ENCODE measurements around the gene PKIB.

The PKIB gene

GRCh38 chr6:122701666-122702065 lies 91.5 kb downstream of the PKIB start:
- Histone ChIP-seq H3K36me3 (ENCODE audit: insufficient read depth, insufficient read length, low read length) (no peaks in the 10 kb centered on the region), H3K9ac (ENCODE audit: insufficient read length, low read depth) (no peak overlapping the region), H3K27me3 (ENCODE audit: insufficient read depth, insufficient read length) (no peaks in the 10 kb centered on the region), H3K4me3 (ENCODE audit: insufficient read length, low read depth) (no peak overlapping the region), H3K9me3 (ENCODE audit: insufficient read depth, low read length) (no peaks in the 10 kb centered on the region), H3K4me1 (ENCODE audit: insufficient read depth, insufficient read length) (no peaks in the 10 kb centered on the region)
- DNase-seq (ENCODE audit: low read depth, low spot score): no peak
- TF ChIP-seq ZNF274 (IDR thresholded peaks at IDR 0.05; ENCODE audit: low read depth, low read length): no peak
- no peak for TF ChIP-seq YY1 (IDR thresholded peaks at IDR 0.05; ENCODE audit: insufficient read depth, insufficient read length)
- TF ChIP-seq SUZ12 (IDR thresholded peaks at IDR 0.05; ENCODE audit: extremely low read depth, insufficient read depth, insufficient read length): no peak

- no peaks in the 10 kb centered on the region for H3K36me3 ChIP-seq (ENCODE audit: insufficient read depth, insufficient read length, low read length)
- DNase-seq (ENCODE audit: low read depth, low spot score): no peak
- H3K27me3 ChIP-seq (ENCODE audit: insufficient read depth, insufficient read length): no peaks in the 10 kb centered on the region
- H3K9ac ChIP-seq (ENCODE audit: insufficient read length, low read depth): no peak overlapping the region
- no peaks in the 10 kb centered on the region for H3K9me3 ChIP-seq (ENCODE audit: insufficient read depth, low read length)
- TF ChIP-seq SUZ12 (IDR thresholded peaks at IDR 0.05; ENCODE audit: extremely low read depth, insufficient read depth, insufficient read length) (no peak), ZNF274 (IDR thresholded peaks at IDR 0.05; ENCODE audit: low read depth, low read length) (no peak), YY1 (IDR thresholded peaks at IDR 0.05; ENCODE audit: insufficient read depth, insufficient read length) (no peak)
- H3K4me3 ChIP-seq (ENCODE audit: insufficient read length, low read depth): no peak overlapping the region
- H3K4me1 ChIP-seq (ENCODE audit: insufficient read depth, insufficient read length): no peaks in the 10 kb centered on the region
Observed at GRCh38 chr6:122702841-122703240, 92.6 kb downstream of the PKIB start.

GRCh38 chr6:122704066-122704465 lies 93.9 kb downstream of the PKIB start:
- H3K4me3 ChIP-seq (ENCODE audit: insufficient read length, low read depth): no peak overlapping the region
- DNase-seq (ENCODE audit: low read depth, low spot score): no peak
- H3K4me1 ChIP-seq (ENCODE audit: insufficient read depth, insufficient read length): no peaks in the 10 kb centered on the region
- no peak overlapping the region for H3K9ac ChIP-seq (ENCODE audit: insufficient read length, low read depth)
- no peaks in the 10 kb centered on the region for H3K36me3 ChIP-seq (ENCODE audit: insufficient read depth, insufficient read length, low read length)
- H3K27me3 ChIP-seq (ENCODE audit: insufficient read depth, insufficient read length): no peaks in the 10 kb centered on the region
- H3K9me3 ChIP-seq (ENCODE audit: insufficient read depth, low read length): no peaks in the 10 kb centered on the region
- TF ChIP-seq SUZ12 (IDR thresholded peaks at IDR 0.05; ENCODE audit: extremely low read depth, insufficient read depth, insufficient read length) (no peak), ZNF274 (IDR thresholded peaks at IDR 0.05; ENCODE audit: low read depth, low read length) (no peak), YY1 (IDR thresholded peaks at IDR 0.05; ENCODE audit: insufficient read depth, insufficient read length) (no peak)

GRCh38 chr6:122709922-122710512 lies 99.8 kb downstream of the PKIB start:
- H3K36me3 ChIP-seq (ENCODE audit: insufficient read depth, insufficient read length, low read length): no peaks in the 10 kb centered on the region
- no peak for TF ChIP-seq YY1 (IDR thresholded peaks at IDR 0.05; ENCODE audit: insufficient read depth, insufficient read length)
- TF ChIP-seq ZNF274 (IDR thresholded peaks at IDR 0.05; ENCODE audit: low read depth, low read length): no peak
- no peak for TF ChIP-seq SUZ12 (IDR thresholded peaks at IDR 0.05; ENCODE audit: extremely low read depth, insufficient read depth, insufficient read length)
- DNase-seq (ENCODE audit: low read depth, low spot score): no peak
- H3K4me3 ChIP-seq (ENCODE audit: insufficient read length, low read depth): no peak overlapping the region
- H3K4me1 ChIP-seq (ENCODE audit: insufficient read depth, insufficient read length): no peaks in the 10 kb centered on the region
- no peaks in the 10 kb centered on the region for H3K9me3 ChIP-seq (ENCODE audit: insufficient read depth, low read length)
- no peak overlapping the region for H3K9ac ChIP-seq (ENCODE audit: insufficient read length, low read depth)
- H3K27me3 ChIP-seq (ENCODE audit: insufficient read depth, insufficient read length): no peaks in the 10 kb centered on the region

GRCh38 chr6:122710908-122711635 lies 100.9 kb downstream of the PKIB start:
- Histone ChIP-seq H3K27me3 (ENCODE audit: insufficient read depth, insufficient read length) (no peaks in the 10 kb centered on the region), H3K36me3 (ENCODE audit: insufficient read depth, insufficient read length, low read length) (no peaks in the 10 kb centered on the region), H3K4me1 (ENCODE audit: insufficient read depth, insufficient read length) (no peaks in the 10 kb centered on the region), H3K9me3 (ENCODE audit: insufficient read depth, low read length) (no peaks in the 10 kb centered on the region), H3K4me3 (ENCODE audit: insufficient read length, low read depth) (no peak overlapping the region), H3K9ac (ENCODE audit: insufficient read length, low read depth) (no peak overlapping the region)
- DNase-seq (ENCODE audit: low read depth, low spot score): no peak
- TF ChIP-seq SUZ12 (IDR thresholded peaks at IDR 0.05; ENCODE audit: extremely low read depth, insufficient read depth, insufficient read length) (no peak), ZNF274 (IDR thresholded peaks at IDR 0.05; ENCODE audit: low read depth, low read length) (no peak), YY1 (IDR thresholded peaks at IDR 0.05; ENCODE audit: insufficient read depth, insufficient read length) (no peak)

GRCh38 chr6:122712093-122712447 lies 101.9 kb downstream of the PKIB start:
- no peak overlapping the region for H3K9ac ChIP-seq (ENCODE audit: insufficient read length, low read depth)
- no peak for DNase-seq (ENCODE audit: low read depth, low spot score)
- H3K9me3 ChIP-seq (ENCODE audit: insufficient read depth, low read length): no peaks in the 10 kb centered on the region
- TF ChIP-seq ZNF274 (IDR thresholded peaks at IDR 0.05; ENCODE audit: low read depth, low read length): no peak
- no peak for TF ChIP-seq SUZ12 (IDR thresholded peaks at IDR 0.05; ENCODE audit: extremely low read depth, insufficient read depth, insufficient read length)
- TF ChIP-seq YY1 (IDR thresholded peaks at IDR 0.05; ENCODE audit: insufficient read depth, insufficient read length): no peak
- H3K4me3 ChIP-seq (ENCODE audit: insufficient read length, low read depth): no peak overlapping the region
- H3K36me3 ChIP-seq (ENCODE audit: insufficient read depth, insufficient read length, low read length): no peaks in the 10 kb centered on the region
- H3K27me3 ChIP-seq (ENCODE audit: insufficient read depth, insufficient read length): no peaks in the 10 kb centered on the region
- no peaks in the 10 kb centered on the region for H3K4me1 ChIP-seq (ENCODE audit: insufficient read depth, insufficient read length)

- H3K36me3 ChIP-seq (ENCODE audit: insufficient read depth, insufficient read length, low read length): no peaks in the 10 kb centered on the region
- TF ChIP-seq YY1 (IDR thresholded peaks at IDR 0.05; ENCODE audit: insufficient read depth, insufficient read length) (no peak), ZNF274 (IDR thresholded peaks at IDR 0.05; ENCODE audit: low read depth, low read length) (no peak), SUZ12 (IDR thresholded peaks at IDR 0.05; ENCODE audit: extremely low read depth, insufficient read depth, insufficient read length) (no peak)
- no peaks in the 10 kb centered on the region for H3K4me1 ChIP-seq (ENCODE audit: insufficient read depth, insufficient read length)
- H3K9ac ChIP-seq (ENCODE audit: insufficient read length, low read depth): no peak overlapping the region
- no peak for DNase-seq (ENCODE audit: low read depth, low spot score)
- no peaks in the 10 kb centered on the region for H3K9me3 ChIP-seq (ENCODE audit: insufficient read depth, low read length)
- no peaks in the 10 kb centered on the region for H3K27me3 ChIP-seq (ENCODE audit: insufficient read depth, insufficient read length)
- H3K4me3 ChIP-seq (ENCODE audit: insufficient read length, low read depth): no peak overlapping the region
Observed at GRCh38 chr6:122712448-122713137, 102.4 kb downstream of the PKIB start.

All from NT2/D1 (cell line).